GM12878 (cell line): ENCODE results near the gene RNF183. TPM values are rescaled to one million over a fixed set of nuclear protein-coding genes. Genes with fewer than 3 reads are reported as not detected.

Experiments used
- ASH2L ChIP-seq: fragments of 300-600, 200-600 bp; sonication (generic); IDR thresholded peaks from 2 replicates; pipeline ENCODE4 v1.6.1; 2017; ENCODE audit warnings: low read depth, mild to moderate bottlenecking, borderline replicate concordance
- ATF7 ChIP-seq: fragments of 450-650 bp; IDR thresholded peaks from 2 replicates; pipeline ENCODE4 v1.6.1; 2016; ENCODE audit warnings: low read depth, mild to moderate bottlenecking
- CBX5 ChIP-seq: sonication (generic); IDR thresholded peaks from 2 replicates; pipeline ENCODE4 v1.6.1; 2016; ENCODE audit warnings: low read depth, moderate library complexity, mild to moderate bottlenecking, inconsistent platforms
- CHD2 ChIP-seq: IDR thresholded peaks from 2 replicates; pipeline ENCODE4 v1.6.1; 2011; ENCODE audit warnings: low read depth, low read length, improper control_type of control experiment, borderline replicate concordance
- GABPA ChIP-seq: IDR thresholded peaks from 2 replicates; pipeline ENCODE4 v1.6.1; 2014; ENCODE audit warnings: antibody characterized with exemption, low read depth, mild to moderate bottlenecking, inconsistent platforms
- HCFC1 ChIP-seq: fragments of 150-350 bp; IDR thresholded peaks from 2 replicates; pipeline ENCODE4 v1.6.1; 2014; ENCODE audit warnings: low read length
- HDAC6 ChIP-seq: fragments of 200-600 bp; sonication (generic); IDR thresholded peaks from one replicate; pipeline ENCODE4 v1.8.0; 2017; ENCODE audit warnings: antibody characterized with exemption; ENCODE audit not compliant: unreplicated experiment
- IKZF1 ChIP-seq: fragments of 450-650 bp; conservative IDR thresholded peaks from 2 replicates; pipeline ENCODE4 v1.6.1; 2017; ENCODE audit warnings: antibody characterized with exemption, mild to moderate bottlenecking
- KLF5 ChIP-seq: fragments of 450-650 bp; IDR thresholded peaks from 2 replicates; pipeline ENCODE4 v1.6.1; 2014; ENCODE audit warnings: mild to moderate bottlenecking; ENCODE audit not compliant: partially characterized antibody
- MAX ChIP-seq: IDR thresholded peaks from 2 replicates; pipeline ENCODE4 v1.6.1; 2012; ENCODE audit warnings: low read depth, low read length, improper control_type of control experiment
- MXI1 ChIP-seq: fragments of 150-350 bp; IDR thresholded peaks from 2 replicates; pipeline ENCODE4 v1.6.1; 2011; ENCODE audit warnings: low read depth, mild to moderate bottlenecking, inconsistent platforms, low read length, improper control_type of control experiment
- NFIC ChIP-seq: IDR thresholded peaks from 2 replicates; pipeline ENCODE4 v1.6.1; 2012; ENCODE audit warnings: low read depth, mild to moderate bottlenecking, inconsistent platforms, low read length, moderate library complexity
- RAD21 ChIP-seq: IDR thresholded peaks from 2 replicates; pipeline ENCODE4 v1.6.1; 2011; ENCODE audit warnings: mild to moderate bottlenecking, low read depth, low read length, moderate library complexity; ENCODE audit not compliant: insufficient read depth
- RCOR1 ChIP-seq: conservative IDR thresholded peaks from 2 replicates; pipeline ENCODE4 v1.6.1; 2012; ENCODE audit warnings: low read depth, low read length, improper control_type of control experiment
- RFX5 ChIP-seq: IDR thresholded peaks from 2 replicates; pipeline ENCODE4 v1.6.1; 2011; ENCODE audit warnings: low read depth, low read length, improper control_type of control experiment
- SMAD5 ChIP-seq: IDR thresholded peaks from 2 replicates; pipeline ENCODE4 v1.6.1; 2016; ENCODE audit warnings: antibody characterized with exemption, low read depth
- TARDBP ChIP-seq: IDR thresholded peaks from 2 replicates; pipeline ENCODE4 v1.6.1; 2016; ENCODE audit warnings: borderline replicate concordance
- USF1 ChIP-seq: IDR thresholded peaks from 2 replicates; pipeline ENCODE4 v1.6.1; 2011; ENCODE audit warnings: borderline replicate concordance, low read depth, mild to moderate bottlenecking, moderate library complexity, mixed read lengths, low read length; ENCODE audit not compliant: insufficient read depth; ENCODE audit errors: extremely low read length
- WRNIP1 ChIP-seq: IDR thresholded peaks from 2 replicates; pipeline ENCODE4 v1.6.1; 2011; ENCODE audit warnings: low read depth, low read length, improper control_type of control experiment, borderline replicate concordance
- polyA plus RNA-seq, 11 experiments: library from polyadenylated mRNA; depleted of rRNA in 4 of 11; unstranded in 6 of 11; stranded (reverse) in 5 of 11; fragments of >200 nt; fragmentation: Nextera tagmentation in 4 of 11; fragmentation: Illumina TruSeq in 1 of 11; extraction: Ambion mirVana in 4 of 11; extraction: Trizol in 1 of 11; gene quantifications; 1 replicate in 1 of 11; 2 replicates in 10 of 11; pipeline versions ENCODE4 v1.2.1 to v1.2.3, GENCODE V29; 2011 to 2016; ENCODE audit warnings: inconsistent platforms in 2 of 11, missing spikeins in 2 of 11, low read depth in 1 of 11
- total RNA-seq, 4 experiments: library from RNA; depleted of rRNA in 3 of 4; stranded (reverse); fragments of >200 nt in 3 of 4; fragmentation: Illumina TruSeq in 1 of 4; extraction: Trizol in 1 of 4; gene quantifications; 2 replicates each; pipeline versions ENCODE4 v1.2.1 to v1.2.3, GENCODE V29; 2013 to 2021
- TF ChIP-seq, protein P1 (sequence below): fragments of 450-650 bp; IDR thresholded peaks from 2 replicates; pipeline ENCODE4 v1.6.1; 2017; ENCODE audit warnings: mild to moderate bottlenecking, low read depth, inconsistent platforms; ENCODE audit not compliant: poor library complexity, severe bottlenecking
- TF ChIP-seq, protein P2 (sequence below): IDR thresholded peaks from 2 replicates; pipeline ENCODE4 v1.6.1; 2011; ENCODE audit warnings: low read depth, mild to moderate bottlenecking, low read length, moderate library complexity, borderline replicate concordance; ENCODE audit errors: extremely low read depth
- TF ChIP-seq, protein P3 (sequence below): fragments of 450-650 bp; formaldehyde crosslinking; IDR thresholded peaks from 2 replicates; pipeline ENCODE4 v1.4.0; 2022; ENCODE audit warnings: mild to moderate bottlenecking, moderate library complexity

The RNF183 gene
- total and polyA plus RNA-seq, 10 of the 15 experiments (the other 5 are each of a cell fraction or from before 2014, with no cell fraction given) = 0.03 to 0.26 (median 0.07) TPM; not detected in 6

- TF ChIP-seq, protein P1, sequence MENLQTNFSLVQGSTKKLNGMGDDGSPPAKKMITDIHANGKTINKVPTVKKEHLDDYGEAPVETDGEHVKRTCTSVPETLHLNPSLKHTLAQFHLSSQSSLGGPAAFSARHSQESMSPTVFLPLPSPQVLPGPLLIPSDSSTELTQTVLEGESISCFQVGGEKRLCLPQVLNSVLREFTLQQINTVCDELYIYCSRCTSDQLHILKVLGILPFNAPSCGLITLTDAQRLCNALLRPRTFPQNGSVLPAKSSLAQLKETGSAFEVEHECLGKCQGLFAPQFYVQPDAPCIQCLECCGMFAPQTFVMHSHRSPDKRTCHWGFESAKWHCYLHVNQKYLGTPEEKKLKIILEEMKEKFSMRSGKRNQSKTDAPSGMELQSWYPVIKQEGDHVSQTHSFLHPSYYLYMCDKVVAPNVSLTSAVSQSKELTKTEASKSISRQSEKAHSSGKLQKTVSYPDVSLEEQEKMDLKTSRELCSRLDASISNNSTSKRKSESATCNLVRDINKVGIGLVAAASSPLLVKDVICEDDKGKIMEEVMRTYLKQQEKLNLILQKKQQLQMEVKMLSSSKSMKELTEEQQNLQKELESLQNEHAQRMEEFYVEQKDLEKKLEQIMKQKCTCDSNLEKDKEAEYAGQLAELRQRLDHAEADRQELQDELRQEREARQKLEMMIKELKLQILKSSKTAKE = no peak
- no peak for TF ChIP-seq KLF5
- peak; percentile 80 for TF ChIP-seq HCFC1
- TF ChIP-seq SMAD5 = no peak
- 0 out of 2 replicates have a peak, but pooled peaks have one; percentile 21 for TF ChIP-seq RFX5
- TF ChIP-seq MAX = peak; percentile 63
- TF ChIP-seq GABPA = peak; percentile 87
- TF ChIP-seq CHD2 = peak; percentile 71; the same call in 1 of the 2 replicates
- TF ChIP-seq HDAC6 = peak; percentile 41
- TF ChIP-seq RCOR1 = 0 out of 2 replicates have a peak, but pooled peaks have one; percentile 61
- 0 out of 2 replicates have a peak, but pooled peaks have one; percentile 40 for TF ChIP-seq TARDBP
- TF ChIP-seq RAD21 = 0 out of 2 replicates have a peak, but pooled peaks have one; percentile 4
- 0 out of 2 replicates have a peak, but pooled peaks have one; percentile 59 for TF ChIP-seq CBX5
- no peak for TF ChIP-seq NFIC
- no peak for TF ChIP-seq ASH2L
- 0 out of 2 replicates have a peak, but pooled peaks have one; percentile 13 for TF ChIP-seq ATF7
- TF ChIP-seq, protein P2, sequence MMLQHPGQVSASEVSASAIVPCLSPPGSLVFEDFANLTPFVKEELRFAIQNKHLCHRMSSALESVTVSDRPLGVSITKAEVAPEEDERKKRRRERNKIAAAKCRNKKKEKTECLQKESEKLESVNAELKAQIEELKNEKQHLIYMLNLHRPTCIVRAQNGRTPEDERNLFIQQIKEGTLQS = no peak
- 0 out of 2 replicates have a peak, but pooled peaks have one; percentile 97 for TF ChIP-seq WRNIP1
- peak; percentile 18 for TF ChIP-seq USF1
- peak; percentile 90 for TF ChIP-seq MXI1
- peak; percentile 81 for TF ChIP-seq IKZF1
- TF ChIP-seq, protein P3, sequence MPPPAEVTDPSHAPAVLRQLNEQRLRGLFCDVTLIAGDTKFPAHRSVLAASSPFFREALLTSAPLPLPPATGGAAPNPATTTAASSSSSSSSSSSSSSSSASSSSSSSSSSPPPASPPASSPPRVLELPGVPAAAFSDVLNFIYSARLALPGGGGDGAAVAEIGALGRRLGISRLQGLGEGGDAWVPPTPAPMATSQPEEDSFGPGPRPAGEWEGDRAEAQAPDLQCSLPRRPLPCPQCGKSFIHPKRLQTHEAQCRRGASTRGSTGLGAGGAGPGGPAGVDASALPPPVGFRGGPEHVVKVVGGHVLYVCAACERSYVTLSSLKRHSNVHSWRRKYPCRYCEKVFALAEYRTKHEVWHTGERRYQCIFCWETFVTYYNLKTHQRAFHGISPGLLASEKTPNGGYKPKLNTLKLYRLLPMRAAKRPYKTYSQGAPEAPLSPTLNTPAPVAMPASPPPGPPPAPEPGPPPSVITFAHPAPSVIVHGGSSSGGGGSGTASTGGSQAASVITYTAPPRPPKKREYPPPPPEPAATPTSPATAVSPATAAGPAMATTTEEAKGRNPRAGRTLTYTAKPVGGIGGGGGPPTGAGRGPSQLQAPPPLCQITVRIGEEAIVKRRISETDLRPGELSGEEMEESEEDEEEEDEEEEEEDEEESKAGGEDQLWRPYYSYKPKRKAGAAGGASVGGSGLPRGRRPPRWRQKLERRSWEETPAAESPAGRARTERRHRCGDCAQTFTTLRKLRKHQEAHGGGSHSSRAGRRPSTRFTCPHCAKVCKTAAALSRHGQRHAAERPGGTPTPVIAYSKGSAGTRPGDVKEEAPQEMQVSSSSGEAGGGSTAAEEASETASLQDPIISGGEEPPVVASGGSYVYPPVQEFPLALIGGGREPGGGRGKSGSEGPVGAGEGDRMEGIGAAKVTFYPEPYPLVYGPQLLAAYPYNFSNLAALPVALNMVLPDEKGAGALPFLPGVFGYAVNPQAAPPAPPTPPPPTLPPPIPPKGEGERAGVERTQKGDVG (CRISPR knock-in tag) = no peak
Measured at GRCh38 chr9:113340011-113340699, 37.0 kb upstream of the RNF183 start, which contains the start of gene WDR31 (continued).
